Ovary (tissue), 9 donors: ENCODE measurements around the gene SCAND1. TPM values are rescaled to one million over a fixed set of nuclear protein-coding genes. Genes with fewer than 3 reads are reported as not detected.

Source experiments
- polyA plus RNA-seq, 2 donors: library from polyadenylated mRNA; stranded (reverse); fragments of 200-250 nt in 1 of 2; fragments of 350-450 nt in 1 of 2; fragmentation: Illumina TruSeq in 1 of 2; extraction: RNeasy Lipid Tissue Mini Kit (QIAGEN cat#74804) in 1 of 2; gene quantifications; one replicate each; pipeline ENCODE4 v1.2.3, GENCODE V29; 2013 to 2014
- small RNA-seq: library from RNA; depleted of rRNA; stranded (forward); fragments of <200 nt; gene quantifications from one replicate; pipeline ENCODE3, GENCODE V24; 2016
- total RNA-seq, 7 donors: library from RNA; depleted of rRNA in 2 of 7; stranded (reverse); fragments of >200 nt in 2 of 7; fragmentation: NEBNext Ultra II Directional in 3 of 7; extraction: Animal tissue kit (Norgen Biotek cat#: 25700) in 3 of 7; gene quantifications; one replicate each; pipeline versions ENCODE4 v1.1.0 to v1.2.4, GENCODE V29; 2016 to 2023
- donor health status: DM: no; HTN: no; CAD: no; lungs with moderate emphysema.
- donor health status: DM: no; HTN: no; CAD: no.
- donor health status: Bipolar disorder and iron deficiency.
- donor health status: DM: yes; HTN: yes; CAD: no.
- donor health status: DM: no; HTN: no; CAD: no.
- donor health status: DM: yes; HTN: yes; CAD: no.

The SCAND1 gene
- total and polyA plus RNA-seq, 9 donors, result 48.2 to 177 (median 77.1) TPM; not detected in 1

Small RNA genes within 50 kb of the gene (small RNA-seq; reads per million reads assigned to genes)
- not detected for gene RNU6-937P

Other genes with a start within 250 kb of the SCAND1 start
- 100 to 1,000 TPM; 277 to 389 (median 356) TPM for gene RBM39, start 212.2 kb downstream of the SCAND1 start, total RNA-seq
- 100 to 1,000 TPM; 247 to 269 TPM for gene RBM39, start 212.2 kb downstream of the SCAND1 start, polyA plus RNA-seq
- 10 to 100 TPM; 41.4 to 70.0 (median 48.0) TPM for gene PHF20, start 182.5 kb downstream of the SCAND1 start, total RNA-seq
- gene PHF20, start 182.5 kb downstream of the SCAND1 start, polyA plus RNA-seq, result 10 to 100 TPM; 17.6 to 35.1 TPM
- 1 to 10 TPM; 2.4 to 8.7 (median 4.5) TPM for gene CNBD2, start 14.1 kb upstream of the SCAND1 start, total RNA-seq
- gene CNBD2, start 14.1 kb upstream of the SCAND1 start, polyA plus RNA-seq, result 1 to 10 TPM; 2.7 to 6.7 TPM
- gene EPB41L1, start 200.2 kb upstream of the SCAND1 start, total RNA-seq, result 10 to 100 TPM; 23.4 to 81.4 (median 63.2) TPM
- 100 to 1,000 TPM in 1 of 2 donors, 10 to 100 TPM in 1; 23.8 to 207 TPM for gene EPB41L1, start 200.2 kb upstream of the SCAND1 start, polyA plus RNA-seq